ENCODE data around the gene KLK5.

The KLK5 gene

DNA sequence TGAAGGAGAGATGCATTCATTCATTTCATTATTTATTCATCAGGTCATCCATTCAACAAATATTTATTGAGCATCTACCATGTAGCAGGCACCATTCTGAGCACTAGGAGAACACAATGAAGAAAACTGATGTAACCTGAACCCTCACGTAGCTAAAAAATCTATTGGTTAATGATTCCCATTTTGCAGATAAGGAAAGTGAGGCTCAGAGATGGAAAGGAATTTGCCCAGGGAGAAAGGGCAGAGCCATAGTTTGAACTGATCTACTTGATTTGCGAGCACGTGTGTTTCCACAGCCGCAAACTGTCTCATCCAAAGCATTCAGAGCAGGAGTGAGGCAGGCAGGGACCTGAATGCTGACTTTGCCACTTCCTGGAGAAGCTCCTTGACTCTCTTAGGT, 45.8 kb upstream of the KLK5 start:
- TF ChIP-seq FOXP2 (optimal IDR thresholded peaks at IDR 0.05; ENCODE audit: borderline replicate concordance, extremely low read depth, extremely low read length, insufficient read depth) (no peak), SIN3A (IDR thresholded peaks at IDR 0.05; ENCODE audit: borderline replicate concordance, insufficient read depth, low read length) (no peak), TAF1 (IDR thresholded peaks at IDR 0.05; ENCODE audit: borderline replicate concordance, insufficient read depth, low read length) (no peak), POLR2AphosphoS5 (IDR thresholded peaks at IDR 0.05; ENCODE audit: low read depth, low read length) (no peak)
- TF ChIP-seq, protein P1, sequence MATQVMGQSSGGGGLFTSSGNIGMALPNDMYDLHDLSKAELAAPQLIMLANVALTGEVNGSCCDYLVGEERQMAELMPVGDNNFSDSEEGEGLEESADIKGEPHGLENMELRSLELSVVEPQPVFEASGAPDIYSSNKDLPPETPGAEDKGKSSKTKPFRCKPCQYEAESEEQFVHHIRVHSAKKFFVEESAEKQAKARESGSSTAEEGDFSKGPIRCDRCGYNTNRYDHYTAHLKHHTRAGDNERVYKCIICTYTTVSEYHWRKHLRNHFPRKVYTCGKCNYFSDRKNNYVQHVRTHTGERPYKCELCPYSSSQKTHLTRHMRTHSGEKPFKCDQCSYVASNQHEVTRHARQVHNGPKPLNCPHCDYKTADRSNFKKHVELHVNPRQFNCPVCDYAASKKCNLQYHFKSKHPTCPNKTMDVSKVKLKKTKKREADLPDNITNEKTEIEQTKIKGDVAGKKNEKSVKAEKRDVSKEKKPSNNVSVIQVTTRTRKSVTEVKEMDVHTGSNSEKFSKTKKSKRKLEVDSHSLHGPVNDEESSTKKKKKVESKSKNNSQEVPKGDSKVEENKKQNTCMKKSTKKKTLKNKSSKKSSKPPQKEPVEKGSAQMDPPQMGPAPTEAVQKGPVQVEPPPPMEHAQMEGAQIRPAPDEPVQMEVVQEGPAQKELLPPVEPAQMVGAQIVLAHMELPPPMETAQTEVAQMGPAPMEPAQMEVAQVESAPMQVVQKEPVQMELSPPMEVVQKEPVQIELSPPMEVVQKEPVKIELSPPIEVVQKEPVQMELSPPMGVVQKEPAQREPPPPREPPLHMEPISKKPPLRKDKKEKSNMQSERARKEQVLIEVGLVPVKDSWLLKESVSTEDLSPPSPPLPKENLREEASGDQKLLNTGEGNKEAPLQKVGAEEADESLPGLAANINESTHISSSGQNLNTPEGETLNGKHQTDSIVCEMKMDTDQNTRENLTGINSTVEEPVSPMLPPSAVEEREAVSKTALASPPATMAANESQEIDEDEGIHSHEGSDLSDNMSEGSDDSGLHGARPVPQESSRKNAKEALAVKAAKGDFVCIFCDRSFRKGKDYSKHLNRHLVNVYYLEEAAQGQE (IDR thresholded peaks at IDR 0.05; ENCODE audit: insufficient read depth in 1 of 2, low read depth in 2 of 2, low read length in 2 of 2), result no peak

- no peak for TF ChIP-seq TAF1 (IDR thresholded peaks at IDR 0.05; ENCODE audit: borderline replicate concordance, insufficient read depth, low read length)
- no peak for TF ChIP-seq FOXP2 (optimal IDR thresholded peaks at IDR 0.05; ENCODE audit: borderline replicate concordance, extremely low read depth, extremely low read length, insufficient read depth)
- no peak for TF ChIP-seq SIN3A (IDR thresholded peaks at IDR 0.05; ENCODE audit: borderline replicate concordance, insufficient read depth, low read length)
- TF ChIP-seq POLR2AphosphoS5 (IDR thresholded peaks at IDR 0.05; ENCODE audit: low read depth, low read length), result no peak
- TF ChIP-seq, protein P1 (IDR thresholded peaks at IDR 0.05; ENCODE audit: insufficient read depth in 1 of 2, low read depth in 2 of 2, low read length in 2 of 2), result no peak
These were observed 45.2 kb upstream of the KLK5 start for GRCh38 chr19:50998061-50998460.

- TF ChIP-seq TAF1 (IDR thresholded peaks at IDR 0.05; ENCODE audit: borderline replicate concordance, insufficient read depth, low read length) (no peak), FOXP2 (optimal IDR thresholded peaks at IDR 0.05; ENCODE audit: borderline replicate concordance, extremely low read depth, extremely low read length, insufficient read depth) (no peak), POLR2AphosphoS5 (IDR thresholded peaks at IDR 0.05; ENCODE audit: low read depth, low read length) (no peak), SIN3A (IDR thresholded peaks at IDR 0.05; ENCODE audit: borderline replicate concordance, insufficient read depth, low read length) (no peak)
- TF ChIP-seq, protein P1 (IDR thresholded peaks at IDR 0.05; ENCODE audit: insufficient read depth in 1 of 2, low read depth in 2 of 2, low read length in 2 of 2), result no peak
These were observed 41.3 kb upstream of the KLK5 start for GRCh38 chr19:50994129-50994528.

- TF ChIP-seq TAF1 (IDR thresholded peaks at IDR 0.05; ENCODE audit: borderline replicate concordance, insufficient read depth, low read length) (no peak), SIN3A (IDR thresholded peaks at IDR 0.05; ENCODE audit: borderline replicate concordance, insufficient read depth, low read length) (no peak), FOXP2 (optimal IDR thresholded peaks at IDR 0.05; ENCODE audit: borderline replicate concordance, extremely low read depth, extremely low read length, insufficient read depth) (no peak), POLR2AphosphoS5 (IDR thresholded peaks at IDR 0.05; ENCODE audit: low read depth, low read length) (no peak)
- TF ChIP-seq, protein P1 (IDR thresholded peaks at IDR 0.05; ENCODE audit: insufficient read depth in 1 of 2, low read depth in 2 of 2, low read length in 2 of 2), result no peak
These were observed 39.8 kb upstream of the KLK5 start for GRCh38 chr19:50992666-50993035.

Measured in PFSK-1 (cell line).